NCI-H2196 treated with DMSO at 0.1 percent for 48 hours (cell line): ENCODE results near the gene CAPZA1.

Source experiments
- DNase-seq: peaks from one replicate; lab custom pipeline; 2025; ENCODE audit not compliant: unreplicated experiment; lab: John Stamatoyannopoulos, UW

The CAPZA1 gene

GRCh38 chr1:112714313-112715263 lies 95.0 kb downstream of the CAPZA1 start:
- no peak for DNase-seq

GRCh38 chr1:112715264-112716053 lies 95.8 kb downstream of the CAPZA1 start, which contains the start of gene PPM1J:
Gene PPM1J, minus strand, starts transcription at chr1:112715332. Its CDS starts 31 bp downstream, at chr1:112715301.
- peak; percentile 72 for DNase-seq

- peak; percentile 64 for DNase-seq
These were observed 96.6 kb downstream of the CAPZA1 start for GRCh38 chr1:112716133-112716720.

- DNase-seq: no peak
These were observed 97.7 kb downstream of the CAPZA1 start for GRCh38 chr1:112717263-112717873.

- DNase-seq: peak; percentile 38
These were observed 99.2 kb downstream of the CAPZA1 start for GRCh38 chr1:112718691-112719418.

- DNase-seq: no peak
These were observed 100.1 kb downstream of the CAPZA1 start for GRCh38 chr1:112719706-112720105.

- no peak for DNase-seq
These were observed 101.2 kb downstream of the CAPZA1 start for GRCh38 chr1:112720800-112721199.
